ENCODE results near the gene NLGN1.
A peak's percentile ranks its signal among the peaks of the same experiment; 100 is the strongest.
"Not testable (repeated sequence)": the region's sequence is repeated elsewhere in the genome, so short reads cannot be mapped to it uniquely, and the experiment has no call there.

NLGN1 gene

DNA sequence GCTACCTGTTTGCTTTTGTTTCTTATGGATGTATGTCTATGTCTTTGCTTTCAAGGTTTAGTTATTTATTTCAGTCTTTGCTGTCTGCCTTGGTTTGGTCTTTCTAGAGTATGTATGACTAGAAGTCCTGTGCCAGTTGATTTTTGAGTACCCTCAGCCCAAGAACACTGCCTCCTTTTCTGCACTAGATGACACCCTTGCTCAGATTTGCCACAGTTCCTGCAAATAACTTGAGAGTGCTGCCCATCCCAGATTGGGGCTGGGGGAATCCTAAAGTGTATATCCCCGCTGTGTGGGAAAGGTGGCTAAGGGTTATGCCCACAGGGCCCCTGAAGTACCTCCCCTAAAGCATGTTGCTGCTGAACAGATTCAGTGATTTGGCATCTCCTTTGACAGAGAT, 32.0 kb downstream of the NLGN1 start:
- DNase-seq (ENCODE audit: low spot score) = no peak

DNA sequence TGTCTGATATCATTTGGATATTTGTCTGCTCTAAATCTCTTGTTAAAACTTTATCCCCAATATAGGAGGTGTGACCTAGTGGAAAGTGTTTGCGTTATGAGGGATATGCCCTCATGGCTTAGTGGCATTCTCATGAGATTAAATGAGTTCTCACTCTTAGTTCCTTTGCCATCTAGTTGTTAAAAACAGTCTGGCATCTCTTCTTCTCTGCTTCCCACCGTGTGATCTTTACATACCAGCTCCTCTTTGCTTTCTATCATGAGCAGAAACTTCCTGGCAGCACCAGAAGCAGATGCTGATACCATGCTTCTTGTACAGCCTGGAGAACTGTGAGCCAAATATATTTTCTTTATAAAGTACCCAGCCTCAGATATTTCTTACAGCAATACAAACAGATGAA, 33.0 kb downstream of the NLGN1 start:
- no peak for DNase-seq (ENCODE audit: low spot score)

DNA sequence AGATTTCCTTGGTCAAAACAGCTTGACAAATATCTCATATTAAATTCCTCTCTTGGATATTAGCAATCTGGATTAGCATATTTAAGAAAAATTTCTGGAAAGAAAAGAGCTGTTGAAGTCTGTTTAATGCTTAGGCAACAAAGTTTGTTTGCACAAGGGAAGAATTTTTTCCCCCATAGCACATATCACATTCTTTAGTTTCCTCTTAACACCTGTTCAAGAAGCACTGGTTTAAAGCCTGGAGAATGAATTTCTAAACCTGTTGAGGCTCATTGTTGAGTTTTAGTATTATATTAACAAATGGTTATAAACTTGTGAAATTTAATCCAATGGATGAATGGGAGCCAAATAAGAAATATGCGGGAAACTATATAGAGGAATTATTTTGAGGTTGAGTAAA, 41.5 kb downstream of the NLGN1 start:
- DNase-seq (ENCODE audit: low spot score) = no peak

DNA sequence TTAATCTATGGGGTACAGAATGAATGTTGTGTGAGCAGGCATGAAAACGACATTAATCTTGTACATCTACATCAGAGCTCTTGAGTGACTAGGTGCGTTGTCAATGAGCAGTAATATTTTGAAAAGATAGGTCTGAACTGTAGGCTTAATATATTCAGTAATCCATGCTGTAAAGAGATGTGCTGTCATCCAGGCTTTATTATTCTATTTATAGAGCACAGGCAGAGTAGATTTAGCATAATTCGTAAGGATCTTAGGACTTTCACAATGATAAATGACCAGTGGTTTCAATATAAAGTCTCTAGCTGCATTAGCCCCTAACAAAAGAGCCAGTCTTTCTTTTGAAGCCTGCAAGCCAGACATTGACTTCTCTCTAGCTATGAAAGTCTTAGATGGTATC, 43.0 kb downstream of the NLGN1 start:
- no peak for DNase-seq (ENCODE audit: low spot score)

DNA sequence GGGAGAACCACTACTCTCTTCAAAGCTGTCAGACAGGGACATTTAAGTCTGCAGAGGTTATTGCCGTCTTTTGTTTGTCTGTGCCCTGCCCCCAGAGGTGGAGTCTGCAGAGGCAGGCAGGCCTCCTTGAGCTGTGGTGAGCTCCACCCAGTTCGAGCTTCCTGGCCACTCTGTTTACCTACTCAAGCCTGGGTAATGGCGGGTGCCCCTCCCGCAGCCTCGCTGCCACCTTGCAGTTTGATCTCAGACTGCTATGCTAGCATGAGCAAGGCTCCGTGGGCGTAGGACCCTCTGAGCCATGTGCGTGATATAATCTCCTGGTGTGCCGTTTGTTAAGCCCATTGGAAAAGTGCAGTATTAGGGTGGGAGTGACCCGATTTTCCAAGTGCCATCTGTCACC, 54.0 kb downstream of the NLGN1 start:
- DNase-seq (ENCODE audit: low spot score) = not testable (repeated sequence)

DNA sequence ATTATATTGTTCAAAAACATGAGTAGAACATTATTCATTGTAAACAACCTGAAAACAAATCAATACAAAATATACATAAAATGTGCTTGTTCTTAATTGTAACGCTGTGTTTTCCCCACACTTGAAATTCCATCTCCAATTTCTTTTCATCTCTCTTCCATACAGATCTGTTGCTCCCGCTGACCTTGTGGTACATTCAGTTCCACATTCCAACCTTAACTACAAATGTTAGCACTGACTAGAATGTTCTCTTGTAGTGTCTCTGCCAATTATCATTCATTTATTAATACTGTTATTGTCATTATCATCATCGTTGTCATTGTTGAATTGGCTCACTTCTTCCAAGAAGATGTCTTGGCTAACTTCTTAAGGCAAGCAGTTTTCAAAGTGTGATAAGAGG, 65.7 kb downstream of the NLGN1 start:
- no peak for DNase-seq (ENCODE audit: low spot score)

DNA sequence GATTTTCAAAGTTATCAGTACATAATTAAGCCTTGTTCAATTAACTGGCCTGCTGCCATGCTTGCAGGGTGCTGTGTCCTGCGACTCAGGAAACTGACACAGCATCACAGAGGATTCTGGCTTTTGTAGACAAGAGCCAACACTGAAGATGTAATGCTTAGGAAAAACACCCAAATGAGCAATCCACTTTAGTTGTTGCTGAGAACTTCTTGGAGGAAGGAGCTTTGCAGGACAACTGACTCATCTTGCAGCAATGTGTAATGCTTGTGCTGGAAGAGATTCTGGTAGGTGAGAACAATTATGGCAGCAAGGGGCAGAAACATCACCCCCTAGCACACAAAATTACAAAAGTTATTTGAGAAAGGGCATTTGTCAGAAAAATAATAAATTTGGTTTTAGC, 67.6 kb downstream of the NLGN1 start:
- no peak for DNase-seq (ENCODE audit: low spot score)

- no peak for DNase-seq (ENCODE audit: low spot score)
These were observed 68.5 kb downstream of the NLGN1 start for GRCh38 chr3:173465898-173466678.

GRCh38 chr3:173467501-173467900, 70.0 kb downstream of the NLGN1 start:
- no peak for DNase-seq (ENCODE audit: low spot score)

DNA sequence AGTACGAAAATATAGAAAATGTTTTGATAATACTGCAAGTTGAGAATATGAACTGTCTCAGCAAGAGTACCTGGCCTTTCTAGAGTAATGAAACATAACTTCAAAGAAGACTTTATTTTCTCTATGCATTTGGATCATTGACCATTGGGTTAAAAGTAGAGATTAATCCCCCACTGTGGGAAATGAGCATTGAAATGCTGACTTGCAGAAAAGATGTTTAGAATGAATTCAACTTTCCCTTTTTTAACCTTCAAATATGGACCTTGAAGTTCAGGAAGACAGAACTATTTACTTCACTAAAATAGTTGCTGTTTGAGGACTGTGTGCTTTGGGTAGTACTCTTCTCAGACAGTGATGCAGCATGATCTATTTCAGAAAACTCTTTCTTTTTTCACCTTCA, 75.7 kb downstream of the NLGN1 start:
- no peak for DNase-seq (ENCODE audit: low spot score)

DNA sequence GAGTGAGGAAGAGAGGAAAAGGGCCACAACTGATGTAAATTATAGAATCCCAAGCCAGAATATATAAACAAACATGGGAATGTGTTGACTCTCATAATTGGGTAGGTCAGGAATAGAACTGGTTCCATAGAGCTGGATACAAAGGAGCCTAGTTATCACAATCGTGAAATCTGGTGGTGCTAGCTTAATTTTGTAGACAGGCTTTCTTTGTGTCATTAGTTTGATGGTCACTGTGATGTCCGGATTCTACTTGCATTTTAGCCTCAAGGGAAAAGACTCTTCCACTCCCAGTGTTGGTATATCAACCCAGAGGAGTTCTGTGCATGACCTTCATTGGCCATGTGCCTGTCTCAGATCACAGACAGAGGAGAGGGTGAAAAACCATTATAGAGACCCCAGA, 81.8 kb downstream of the NLGN1 start:
- DNase-seq (ENCODE audit: low spot score) = no peak

GRCh38 chr3:173501931-173502489, 104.5 kb downstream of the NLGN1 start:
- no peak for DNase-seq (ENCODE audit: low spot score)

DNA sequence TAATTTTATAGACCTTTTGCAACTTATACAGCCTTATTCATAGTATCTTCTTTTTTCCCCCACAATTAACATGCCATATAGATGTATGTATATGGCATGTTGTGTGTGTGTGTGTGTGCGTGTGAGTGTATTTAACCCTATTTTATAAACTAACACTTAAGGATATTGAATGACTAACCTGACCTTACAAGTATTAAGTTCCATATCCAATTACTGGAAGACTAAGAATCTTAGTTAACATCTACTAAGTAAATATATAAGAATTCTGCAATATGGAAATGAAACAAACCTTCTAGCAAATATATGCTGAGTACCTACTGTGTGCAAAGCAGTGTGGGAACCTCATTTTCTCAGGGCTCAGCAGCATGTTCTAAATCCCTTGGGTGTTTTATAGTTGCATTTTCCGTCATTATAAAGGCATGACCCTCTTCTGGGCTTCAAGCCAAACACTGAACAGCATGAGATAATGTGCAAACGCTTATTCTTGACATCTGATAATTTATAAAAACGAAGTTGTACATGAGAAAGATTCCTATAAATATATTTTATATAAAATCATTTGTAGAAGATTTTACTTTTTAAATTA, 105.5 kb downstream of the NLGN1 start:
- DNase-seq (ENCODE audit: low spot score) = no peak

DNA sequence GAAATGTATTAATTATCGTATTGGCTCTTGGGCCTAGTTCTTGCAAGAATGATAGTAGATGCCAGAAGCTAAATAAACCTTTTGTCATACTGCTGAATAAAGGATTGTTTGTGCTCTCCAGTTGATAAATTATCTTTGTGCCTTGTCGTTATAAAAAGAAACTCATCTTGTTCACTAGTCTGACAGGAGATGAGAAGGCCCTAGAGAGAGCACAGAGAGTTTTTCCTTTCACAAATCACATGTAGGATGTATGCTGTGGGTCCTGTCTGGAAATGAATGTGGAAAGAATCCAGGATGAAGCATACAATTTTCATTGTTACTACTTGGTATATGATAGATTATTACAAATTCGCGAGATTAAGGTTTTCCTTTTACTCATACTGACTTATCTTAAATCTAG, 113.0 kb downstream of the NLGN1 start:
- DNase-seq (ENCODE audit: low spot score) = peak; percentile 42

DNA sequence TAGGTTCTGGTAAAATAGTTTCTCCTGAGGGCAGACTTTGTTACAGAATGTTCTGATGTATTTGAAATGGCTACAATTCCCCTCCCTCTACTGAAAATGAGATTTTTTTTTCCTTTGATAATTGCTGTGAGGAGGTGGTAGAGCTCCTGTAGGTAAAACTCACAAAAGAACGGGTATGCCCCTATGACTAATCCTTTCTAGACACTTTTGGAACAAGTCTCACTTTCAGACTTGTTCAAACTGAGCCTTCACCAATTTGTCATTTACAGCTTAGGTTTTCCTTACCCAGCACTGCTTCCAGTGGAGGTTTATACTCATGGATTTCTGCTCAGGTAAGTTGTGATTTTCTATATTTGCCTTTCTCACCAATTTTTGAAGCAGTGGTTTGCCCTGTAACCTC, 115.6 kb downstream of the NLGN1 start:
- no peak for DNase-seq (ENCODE audit: low spot score)

DNA sequence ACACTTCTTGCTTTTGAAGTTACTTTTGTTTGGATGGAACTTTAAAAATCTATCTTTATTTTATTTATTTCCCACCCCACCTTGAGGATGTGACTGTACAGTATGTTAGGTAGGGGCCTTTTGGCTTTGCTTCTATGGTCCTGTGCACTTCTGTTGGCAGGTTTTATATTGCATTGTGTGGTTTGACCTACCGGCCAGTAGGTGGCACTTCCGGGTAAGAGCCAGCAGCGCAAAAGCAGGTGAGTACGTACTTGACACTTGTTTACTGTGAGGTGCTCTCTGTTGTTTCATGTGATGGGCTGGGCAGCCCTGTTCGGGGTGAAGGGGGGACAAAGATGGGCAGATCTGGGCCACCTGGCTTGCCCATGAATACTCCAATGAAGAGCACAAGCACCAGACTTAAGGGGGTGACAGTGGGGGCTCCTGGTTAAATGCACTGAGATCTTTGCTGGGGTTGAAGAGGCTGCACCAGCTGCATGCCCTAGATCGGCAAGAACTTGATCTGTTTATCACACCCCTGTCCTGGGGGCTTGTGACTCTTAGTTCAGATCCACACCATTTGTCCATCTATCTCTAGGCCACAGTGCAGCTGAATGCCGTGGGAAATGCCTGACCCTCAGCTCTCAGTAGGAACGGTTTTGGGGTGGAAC, 131.6 kb downstream of the NLGN1 start:
- DNase-seq (ENCODE audit: low spot score) = no peak

- no peak for DNase-seq (ENCODE audit: low spot score)
These were observed 134.1 kb downstream of the NLGN1 start for GRCh38 chr3:173531602-173532001.

DNA sequence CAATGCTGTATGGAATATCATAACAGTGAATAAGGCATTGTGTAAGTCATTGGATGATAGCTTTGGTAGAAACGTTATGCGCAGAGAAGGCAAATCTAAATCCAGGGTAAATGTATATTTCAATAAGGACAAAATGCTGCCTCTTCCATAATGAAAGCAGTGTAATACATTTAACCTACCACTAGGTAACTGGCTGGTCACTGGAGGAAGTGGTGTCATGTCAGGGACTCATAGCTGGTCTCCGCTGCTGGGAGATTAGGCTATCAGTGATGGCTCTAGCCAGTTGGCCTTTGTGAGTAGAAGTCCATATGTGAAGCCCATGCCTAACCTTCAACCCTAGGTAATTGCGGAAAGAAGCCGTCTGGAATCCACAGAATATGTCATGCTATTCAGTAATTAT, 140.9 kb downstream of the NLGN1 start:
- DNase-seq (ENCODE audit: low spot score) = no peak

GRCh38 chr3:173545590-173545989, 148.0 kb downstream of the NLGN1 start:
- not testable (repeated sequence) for DNase-seq (ENCODE audit: low spot score)

GRCh38 chr3:173547070-173547469, 149.5 kb downstream of the NLGN1 start:
- no peak for DNase-seq (ENCODE audit: low spot score)

GRCh38 chr3:173548261-173548660, 150.7 kb downstream of the NLGN1 start:
- no peak for DNase-seq (ENCODE audit: low spot score)

DNA sequence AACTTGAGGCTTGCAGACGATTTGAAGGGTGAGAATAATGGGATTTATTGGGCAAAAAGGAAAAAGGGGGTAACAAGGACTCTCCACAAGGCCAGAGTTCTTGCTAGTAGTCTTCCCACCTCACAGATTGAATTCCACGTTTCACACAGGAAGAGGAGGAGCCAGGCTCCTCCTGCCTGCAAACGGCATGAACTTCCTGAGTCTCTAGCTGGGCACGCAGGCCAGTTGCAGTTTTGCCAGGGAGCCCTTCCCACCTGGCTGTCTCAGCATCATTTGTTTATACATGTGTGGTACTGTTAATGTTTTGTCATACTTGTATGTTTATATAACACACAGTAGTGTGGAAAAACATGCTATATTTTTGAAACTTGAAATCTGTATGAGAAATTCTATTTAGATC, 155.0 kb downstream of the NLGN1 start:
- no peak for DNase-seq (ENCODE audit: low spot score)

DNA sequence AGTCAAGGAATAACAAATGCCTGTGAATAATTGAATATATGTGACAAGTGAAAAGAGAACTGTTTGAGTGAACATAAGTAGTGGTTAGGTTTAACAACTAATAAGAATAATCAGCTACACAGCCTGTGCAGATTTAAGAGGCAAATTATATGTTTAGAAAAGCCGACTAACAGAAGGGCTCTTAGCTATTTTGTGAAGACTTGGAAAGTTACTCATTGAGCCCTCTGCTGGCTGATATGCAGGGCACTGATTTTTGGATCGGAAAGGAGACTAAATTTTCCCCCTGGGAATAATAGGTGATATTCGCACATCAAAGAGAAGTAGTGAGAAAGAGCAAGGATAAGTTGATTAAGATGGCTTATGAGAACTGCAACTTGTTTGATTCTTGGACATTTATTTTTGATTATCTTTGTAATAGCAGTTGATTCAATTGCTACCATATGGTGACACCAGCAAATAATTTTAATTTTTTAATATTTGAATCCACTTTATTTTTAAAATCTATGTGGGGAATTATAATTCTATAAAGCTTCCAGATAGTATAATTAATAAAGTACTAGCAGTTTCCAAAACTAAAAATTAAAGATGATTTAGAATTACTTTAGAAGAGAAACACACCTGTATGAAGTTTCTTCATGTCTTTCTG, 156.2 kb downstream of the NLGN1 start:
- peak; percentile 64 for DNase-seq (ENCODE audit: low spot score)
